Lung (tissue), 12 donors: ENCODE results near the gene GABRG3. TPM values are rescaled to one million over a fixed set of nuclear protein-coding genes. Genes with fewer than 3 reads are reported as not detected.

ENCODE experiments used
- ATAC-seq: fragments of 200-7000 bp; cut with Tn5 transposase; one replicate; pipeline ENCODE4 v1.9.1; 2020; ENCODE audit warnings: moderate number of reproducible peaks; ENCODE audit not compliant: insufficient read depth, low FRiP score
- DNase-seq, 3 donors: peaks; one replicate each; pipeline ENCODE4 v3.0.0-alpha.2; 2013 to 2017
- H3K27ac ChIP-seq, 2 donors: one replicate each; pipeline ENCODE4 v1.5.1; 2013; ENCODE audit warnings: mild to moderate bottlenecking in 2 of 2, moderate library complexity in 2 of 2, control low read depth in 1 of 2, inconsistent platforms in 1 of 2, low read depth in 1 of 2, low read length in 1 of 2
- H3K27me3 ChIP-seq, 3 donors: one replicate each; pipeline ENCODE4 v1.5.1; 2013; ENCODE audit warnings: low read length in 2 of 3; ENCODE audit not compliant: control insufficient read depth in 3 of 3, insufficient read depth in 3 of 3
- H3K36me3 ChIP-seq, 4 donors: one replicate each; pipeline ENCODE4 v1.5.1; 2013; ENCODE audit warnings: low read length in 4 of 4, mild to moderate bottlenecking in 1 of 4, moderate library complexity in 1 of 4; ENCODE audit not compliant: control insufficient read depth in 4 of 4, insufficient read depth in 4 of 4
- H3K4me1 ChIP-seq, 5 donors: one replicate each; pipeline ENCODE4 v1.5.1; 2013; ENCODE audit warnings: low read length in 5 of 5, mild to moderate bottlenecking in 2 of 5, moderate library complexity in 1 of 5; ENCODE audit not compliant: control insufficient read depth in 5 of 5, insufficient read depth in 5 of 5
- H3K4me3 ChIP-seq: one replicate; pipeline ENCODE4 v1.5.1; 2013; ENCODE audit warnings: mild to moderate bottlenecking, control low read depth, moderate library complexity
- H3K9ac ChIP-seq, 2 donors: one replicate each; pipeline ENCODE4 v1.5.1; 2013; ENCODE audit warnings: low read length in 2 of 2, control low read depth in 1 of 2; ENCODE audit not compliant: insufficient read depth in 1 of 2
- H3K9me3 ChIP-seq, 4 donors: one replicate each; pipeline ENCODE4 v1.5.1; 2013; ENCODE audit warnings: low read length in 3 of 4, mild to moderate bottlenecking in 1 of 4, moderate library complexity in 1 of 4; ENCODE audit not compliant: control insufficient read depth in 4 of 4, insufficient read depth in 3 of 4
- CTCF ChIP-seq: IDR thresholded peaks from 2 replicates; pipeline ENCODE4 v1.5.1; 2012; ENCODE audit warnings: mild to moderate bottlenecking; ENCODE audit errors: control extremely low read depth, extremely low read depth
- WGBS, 2 donors: extraction: QIAGEN DNeasy Blood & Tissue Kit; methylation state at CpG; one replicate each; pipeline ENCODE4 v1.1.7; 2013; 5-methylcytosine and 5-hydroxymethylcytosine counted together
- polyA plus RNA-seq, 2 donors: library from polyadenylated mRNA; stranded (reverse); fragments of 200-250 nt; gene quantifications; one replicate each; pipeline ENCODE4 v1.2.1, GENCODE V29; 2013
- total RNA-seq, 2 donors: library from RNA; depleted of rRNA in 1 of 2; stranded (reverse); fragments of >200 nt in 1 of 2; gene quantifications; one replicate each; pipeline ENCODE4 v1.2.1, GENCODE V29; 2014 to 2021
- donor health status: control.
- donor health status: control.
- donor health status: Bipolar disorder and iron deficiency.
- donor health status: healthy.
- donor health status: DM: yes; HTN: yes; CAD: no.

The GABRG3 gene
- total and polyA plus RNA-seq, 4 donors, result 16.9 TPM; not detected in 3

- Histone ChIP-seq H3K27ac (no peak overlapping the region), H3K9ac (no peak overlapping the region), H3K27me3 (no peaks in the 10 kb centered on the region), H3K9me3 (peaks cover 0 to 4% (median 0%) of the 10 kb centered on the region in 4 donors), H3K4me3 (no peak overlapping the region), H3K4me1 (peaks cover 0 to 27% (median 6%) of the 10 kb centered on the region in 5 donors), H3K36me3 (no peaks in the 10 kb centered on the region)
- WGBS, 2 donors, result 60 to 64% methylated on average over 4 of the region's 4 CpGs
- DNase-seq (no peak), ATAC-seq (no peak)
- TF ChIP-seq CTCF, result no peak
Measured at GRCh38 chr15:27235161-27235560, 264.2 kb downstream of the GABRG3 start.

DNA sequence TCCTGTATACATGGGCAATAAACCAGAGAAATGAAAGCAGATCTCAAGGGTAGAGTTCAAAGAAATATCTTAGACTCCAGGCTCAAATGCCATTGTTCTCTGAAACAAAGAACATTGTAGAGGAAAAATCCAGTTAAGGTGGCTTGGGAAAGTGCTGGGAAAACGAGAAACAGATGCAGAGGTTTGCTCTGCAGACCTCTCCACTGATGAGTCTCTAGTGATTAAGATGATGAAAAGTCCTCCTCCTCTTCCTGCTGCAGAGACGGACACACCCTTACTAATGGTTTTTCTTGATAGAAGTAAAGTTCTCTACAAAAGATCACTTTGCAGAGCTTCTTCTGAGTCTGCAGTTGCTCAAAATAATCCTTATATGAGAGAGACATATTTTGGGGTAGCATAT, 264.7 kb downstream of the GABRG3 start:
- H3K27me3 ChIP-seq, result no peaks in the 10 kb centered on the region

DNA sequence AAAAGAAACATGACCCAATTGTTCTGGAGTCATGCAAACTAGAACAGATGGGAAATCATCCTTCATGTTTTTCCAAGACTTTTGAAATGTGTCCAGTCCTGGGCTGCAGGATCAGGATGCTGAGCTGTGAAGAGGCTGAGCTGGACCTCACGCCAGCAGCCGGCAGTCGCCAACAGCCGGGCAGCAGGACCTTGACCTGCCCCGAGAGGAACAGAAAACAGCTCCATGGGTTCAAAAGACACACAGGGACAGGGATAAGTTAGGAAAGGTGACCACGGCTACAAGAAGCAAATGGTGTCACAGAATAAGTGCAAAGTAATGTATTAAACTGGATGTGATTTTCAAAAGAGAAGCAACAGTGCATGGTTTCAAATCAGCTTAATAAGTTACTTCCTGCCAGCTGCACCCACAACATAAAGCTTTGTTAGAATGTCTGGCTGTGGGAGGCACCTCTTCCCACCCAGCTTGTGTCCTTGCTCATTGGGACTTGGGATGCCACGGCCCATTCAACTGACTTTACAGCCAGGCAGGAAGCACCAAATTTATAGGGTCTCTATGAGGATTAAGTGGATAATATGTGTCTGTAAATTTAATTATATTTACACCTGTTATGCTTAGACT, 266.4 kb downstream of the GABRG3 start:
- Histone ChIP-seq H3K9ac (no peak overlapping the region), H3K27ac (no peak overlapping the region), H3K36me3 (no peaks in the 10 kb centered on the region), H3K27me3 (no peaks in the 10 kb centered on the region), H3K4me3 (no peak overlapping the region), H3K9me3 (peaks cover 0 to 4% (median 0%) of the 10 kb centered on the region in 4 donors), H3K4me1 (peaks cover 0 to 27% (median 6%) of the 10 kb centered on the region in 5 donors)
- 67 to 69% methylated on average over 7 of the region's 7 CpGs for WGBS, 2 donors
- DNase-seq (no peak), ATAC-seq (no peak)
- TF ChIP-seq CTCF, result no peak

More for the DNA sequence above, 264.7 kb downstream of the GABRG3 start:
- 43 to 48% methylated on average over 2 of the region's 2 CpGs for WGBS, 2 donors
- no peak overlapping the region for H3K4me3 ChIP-seq
- no peak for ATAC-seq
- H3K4me1 ChIP-seq, result peaks cover 0 to 27% (median 6%) of the 10 kb centered on the region in 5 donors
- H3K9ac ChIP-seq, result no peak overlapping the region
- H3K36me3 ChIP-seq, result no peaks in the 10 kb centered on the region
- peaks cover 0 to 4% (median 0%) of the 10 kb centered on the region in 4 donors for H3K9me3 ChIP-seq
- H3K27ac ChIP-seq, result no peak overlapping the region
- DNase-seq, result no peak
- TF ChIP-seq CTCF, result no peak

DNA sequence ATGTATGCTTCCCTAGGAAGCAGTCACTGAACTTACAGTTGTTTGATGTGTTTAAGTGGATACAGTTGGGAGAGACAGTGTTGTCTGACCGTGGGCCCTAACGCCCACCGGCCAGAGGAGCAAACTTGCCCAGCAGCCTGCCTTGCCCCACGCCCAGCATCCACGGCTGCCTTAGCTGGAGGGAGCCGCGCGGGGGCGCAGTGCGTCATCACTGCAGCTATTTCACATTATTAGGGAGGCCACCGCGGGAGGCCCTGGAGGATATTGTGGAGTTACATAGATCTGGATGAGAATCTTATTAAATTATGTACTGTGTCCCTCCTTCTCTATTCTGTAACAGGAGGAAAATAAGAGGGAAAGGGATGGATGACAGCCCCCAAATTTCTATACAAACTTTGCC, 267.2 kb downstream of the GABRG3 start:
- ATAC-seq, result no peak
- 53 to 68% methylated on average over 12 of the region's 12 CpGs for WGBS, 2 donors

More for the DNA sequence above, 267.2 kb downstream of the GABRG3 start:
- Histone ChIP-seq H3K4me1 (peaks cover 0 to 27% (median 6%) of the 10 kb centered on the region in 5 donors), H3K27me3 (no peaks in the 10 kb centered on the region), H3K9ac (peak overlapping the region in 1 of 2 donors; percentile 42), H3K9me3 (peaks cover 0 to 2% (median 0%) of the 10 kb centered on the region in 4 donors), H3K27ac (no peak overlapping the region), H3K4me3 (no peak overlapping the region), H3K36me3 (no peaks in the 10 kb centered on the region)
- no peak for DNase-seq
- no peak for TF ChIP-seq CTCF
